GM12874 (cell line): Measurements from ENCODE around the gene PRDM16.

Experiments used
- CTCF ChIP-seq: IDR thresholded peaks from 2 replicates; pipeline ENCODE4 v1.5.1; 2011; ENCODE audit warnings: low read depth, mild to moderate bottlenecking, control low read depth, low read length, moderate library complexity; ENCODE audit not compliant: insufficient read depth

Gene PRDM16

GRCh38 chr1:3145532-3146325, 76.7 kb downstream of the PRDM16 start:
- TF ChIP-seq CTCF = no peak

- no peak for TF ChIP-seq CTCF
Measured at GRCh38 chr1:3146458-3146857, 77.5 kb downstream of the PRDM16 start.

- no peak for TF ChIP-seq CTCF
Measured at GRCh38 chr1:3146907-3147306, 77.9 kb downstream of the PRDM16 start.

- TF ChIP-seq CTCF = no peak
Measured at GRCh38 chr1:3148171-3148570, 79.2 kb downstream of the PRDM16 start.

- TF ChIP-seq CTCF = no peak
Measured at GRCh38 chr1:3149277-3149676, 80.3 kb downstream of the PRDM16 start.

- TF ChIP-seq CTCF = no peak
Measured at GRCh38 chr1:3151456-3151855, 82.5 kb downstream of the PRDM16 start.

GRCh38 chr1:3152143-3152542, 83.1 kb downstream of the PRDM16 start:
- TF ChIP-seq CTCF = no peak
